Stimulated activated CD8-positive, alpha-beta memory T cell treated with anti-CD3 and anti-CD28 coated beads, Interleukin-4, amount 100 ng/mL, for 24 hours (primary cell): ENCODE results near the gene GLRA1.

Source experiments
- DNase-seq: peaks from one replicate; pipeline ENCODE4 v3.0.0-alpha.2; 2020; ENCODE audit warnings: low read depth

GLRA1 gene

GRCh38 chr5:151772846-151773561 is 151.6 kb downstream of the GLRA1 start:
- no peak for DNase-seq
